Vagina (tissue), 2 donors: Measurements from ENCODE around the gene DLG5.

ENCODE experiments used
- POLR2A ChIP-seq, 2 donors: fragments of 450-650 bp; IDR thresholded peaks; one replicate each; pipeline ENCODE4 v1.6.1; 2017; ENCODE audit warnings: antibody characterized with exemption in 2 of 2, mild to moderate bottlenecking in 2 of 2, moderate library complexity in 2 of 2
- POLR2AphosphoS5 ChIP-seq, 2 donors: sonication (generic); formaldehyde crosslinking; IDR thresholded peaks; one replicate each; pipeline ENCODE4 v1.9.0; 2017; ENCODE audit warnings: antibody characterized with exemption in 2 of 2, mild to moderate bottlenecking in 2 of 2, low read depth in 1 of 2; ENCODE audit not compliant: insufficient read depth in 1 of 2
- TF ChIP-seq, protein P1 (sequence below), 3 experiments: fragments of 450-650 bp in 2 of 3; fragments of 200-600 bp in 1 of 3; sonication (generic) in 1 of 3; IDR thresholded peaks; one replicate each; pipeline ENCODE4 v1.5.1; 2017 to 2019; ENCODE audit warnings: antibody characterized with exemption in 3 of 3, mild to moderate bottlenecking in 2 of 3, moderate library complexity in 2 of 3

DNA sequence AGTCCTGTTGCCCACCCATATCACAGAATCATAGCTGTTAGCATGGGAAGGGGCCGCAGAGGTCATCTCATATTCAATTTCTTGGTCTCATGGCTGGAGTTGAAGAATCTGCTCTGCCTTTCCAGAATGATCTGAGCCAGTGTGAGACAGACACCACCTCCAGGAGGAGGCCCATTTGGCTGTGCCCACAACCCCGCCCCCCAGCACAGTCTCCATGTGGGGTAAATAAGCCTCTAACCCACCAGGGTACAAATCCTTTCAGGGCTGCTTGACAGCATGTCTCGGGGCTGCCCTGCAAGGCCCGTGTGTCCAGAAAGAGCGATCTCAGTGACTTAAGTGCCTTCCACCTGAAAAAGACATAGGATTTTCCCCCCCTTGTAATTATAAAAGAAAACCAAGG is 137.5 kb downstream of the DLG5 start:
- TF ChIP-seq, protein P1, sequence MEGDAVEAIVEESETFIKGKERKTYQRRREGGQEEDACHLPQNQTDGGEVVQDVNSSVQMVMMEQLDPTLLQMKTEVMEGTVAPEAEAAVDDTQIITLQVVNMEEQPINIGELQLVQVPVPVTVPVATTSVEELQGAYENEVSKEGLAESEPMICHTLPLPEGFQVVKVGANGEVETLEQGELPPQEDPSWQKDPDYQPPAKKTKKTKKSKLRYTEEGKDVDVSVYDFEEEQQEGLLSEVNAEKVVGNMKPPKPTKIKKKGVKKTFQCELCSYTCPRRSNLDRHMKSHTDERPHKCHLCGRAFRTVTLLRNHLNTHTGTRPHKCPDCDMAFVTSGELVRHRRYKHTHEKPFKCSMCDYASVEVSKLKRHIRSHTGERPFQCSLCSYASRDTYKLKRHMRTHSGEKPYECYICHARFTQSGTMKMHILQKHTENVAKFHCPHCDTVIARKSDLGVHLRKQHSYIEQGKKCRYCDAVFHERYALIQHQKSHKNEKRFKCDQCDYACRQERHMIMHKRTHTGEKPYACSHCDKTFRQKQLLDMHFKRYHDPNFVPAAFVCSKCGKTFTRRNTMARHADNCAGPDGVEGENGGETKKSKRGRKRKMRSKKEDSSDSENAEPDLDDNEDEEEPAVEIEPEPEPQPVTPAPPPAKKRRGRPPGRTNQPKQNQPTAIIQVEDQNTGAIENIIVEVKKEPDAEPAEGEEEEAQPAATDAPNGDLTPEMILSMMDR (IDR thresholded peaks at IDR 0.05), result no peak
- TF ChIP-seq POLR2A (IDR thresholded peaks at IDR 0.05) (no peak), POLR2AphosphoS5 (IDR thresholded peaks at IDR 0.05; ENCODE audit: insufficient read depth in 1 of 2, low read depth in 1 of 2) (no peak)
